K562 (cell line): ENCODE data around the gene ATG7.

Experiments used
- NR1H2 ChIP-seq: sonication (generic); formaldehyde crosslinking; IDR thresholded peaks from 2 replicates; pipeline ENCODE4 v1.4.0; 2020; ENCODE audit warnings: mild to moderate bottlenecking, missing genetic modification reagents
- SAFB2 ChIP-seq: fragments of 200-400 bp; formaldehyde crosslinking; IDR thresholded peaks from 2 replicates; pipeline ENCODE4 v1.6.1; 2018; ENCODE audit warnings: borderline replicate concordance, low read length, low read depth, moderate library complexity; ENCODE audit not compliant: severe bottlenecking
- SMAD1 ChIP-seq: fragments of 150-350 bp; IDR thresholded peaks from 2 replicates; pipeline ENCODE4 v1.6.1; 2014; ENCODE audit warnings: low read length, low read depth; ENCODE audit not compliant: partially characterized antibody
- SOX6 ChIP-seq: fragments of 450-650 bp; IDR thresholded peaks from 2 replicates; pipeline ENCODE4 v1.6.1; 2014; ENCODE audit warnings: mild to moderate bottlenecking
- SRSF3 ChIP-seq: fragments of 200-400 bp; formaldehyde crosslinking; IDR thresholded peaks from 2 replicates; pipeline ENCODE4 v1.6.1; 2016; ENCODE audit warnings: mild to moderate bottlenecking, low read length, moderate library complexity; ENCODE audit not compliant: insufficient read depth
- TCF7 ChIP-seq: sonication (generic); IDR thresholded peaks from 2 replicates; pipeline ENCODE4 v1.6.1; 2016; ENCODE audit warnings: antibody characterized with exemption, borderline replicate concordance
- U2AF2 ChIP-seq: fragments of 200-400 bp; formaldehyde crosslinking; optimal IDR thresholded peaks from 2 replicates; pipeline ENCODE3; 2017; ENCODE audit warnings: low read depth, mild to moderate bottlenecking, low read length
- ZNF133 ChIP-seq: fragments of 250-450 bp; sonication (Bioruptor Pico); IDR thresholded peaks from 2 replicates; pipeline ENCODE4 v1.4.0; 2020; ENCODE audit warnings: mild to moderate bottlenecking
- TF ChIP-seq, protein P1 (sequence below), 3 experiments: IDR thresholded peaks in 2 of 3; conservative IDR thresholded peaks in 1 of 3; 2 replicates each; pipeline ENCODE4 v1.5.1; 2011 to 2012; ENCODE audit warnings: low read length in 3 of 3, mild to moderate bottlenecking in 3 of 3, control low read depth in 2 of 3, improper control_type of control experiment in 1 of 3, inconsistent platforms in 1 of 3, low read depth in 1 of 3, mixed read lengths in 1 of 3, moderate library complexity in 1 of 3; ENCODE audit not compliant: insufficient read depth in 2 of 3

- no peak for TF ChIP-seq SRSF3
- no peak for TF ChIP-seq SAFB2
- no peak for TF ChIP-seq SOX6
- no peak for TF ChIP-seq NR1H2 (CRISPR knock-in tag)
- TF ChIP-seq ZNF133 (CRISPR knock-in tag): no peak
- TF ChIP-seq SMAD1: no peak
- TF ChIP-seq, protein P1, sequence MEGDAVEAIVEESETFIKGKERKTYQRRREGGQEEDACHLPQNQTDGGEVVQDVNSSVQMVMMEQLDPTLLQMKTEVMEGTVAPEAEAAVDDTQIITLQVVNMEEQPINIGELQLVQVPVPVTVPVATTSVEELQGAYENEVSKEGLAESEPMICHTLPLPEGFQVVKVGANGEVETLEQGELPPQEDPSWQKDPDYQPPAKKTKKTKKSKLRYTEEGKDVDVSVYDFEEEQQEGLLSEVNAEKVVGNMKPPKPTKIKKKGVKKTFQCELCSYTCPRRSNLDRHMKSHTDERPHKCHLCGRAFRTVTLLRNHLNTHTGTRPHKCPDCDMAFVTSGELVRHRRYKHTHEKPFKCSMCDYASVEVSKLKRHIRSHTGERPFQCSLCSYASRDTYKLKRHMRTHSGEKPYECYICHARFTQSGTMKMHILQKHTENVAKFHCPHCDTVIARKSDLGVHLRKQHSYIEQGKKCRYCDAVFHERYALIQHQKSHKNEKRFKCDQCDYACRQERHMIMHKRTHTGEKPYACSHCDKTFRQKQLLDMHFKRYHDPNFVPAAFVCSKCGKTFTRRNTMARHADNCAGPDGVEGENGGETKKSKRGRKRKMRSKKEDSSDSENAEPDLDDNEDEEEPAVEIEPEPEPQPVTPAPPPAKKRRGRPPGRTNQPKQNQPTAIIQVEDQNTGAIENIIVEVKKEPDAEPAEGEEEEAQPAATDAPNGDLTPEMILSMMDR (IDR thresholded peaks at IDR 0.05 in 2 of 3, conservative IDR thresholded peaks at IDR 0.05 in 1 of 3; ENCODE audit: insufficient read depth in 2 of 3, low read depth in 1 of 3, low read length in 3 of 3): no peak
- TF ChIP-seq TCF7: no peak
- no peak for TF ChIP-seq U2AF2
These were observed 302.9 kb downstream of the ATG7 start for GRCh38 chr3:11574981-11575669.
